ENCODE results near the gene SLC6A7.

SLC6A7 gene

GRCh38 chr5:150189728-150190502, at the start of gene SLC6A7:
SLC6A7 (plus strand) TSS chr5:150190062; CDS start chr5:150190328, 266 bp downstream.
- no peak for ATAC-seq
- Mint-ChIP-seq H3K4me3 (no peak within 1 kb of the TSS), H3K4me1 (no peaks in the 10 kb centered on the region), H3K27me3 (peaks cover 58% of the 10 kb centered on the region), H3K27ac (no peak within 1 kb of the TSS), H3K9me3 (no peaks in the 10 kb centered on the region)
- no peak for DNase-seq

- DNase-seq (no peak), ATAC-seq (no peak)
- no peak overlapping the region for H3K4me3 Mint-ChIP-seq
- no peaks in the 10 kb centered on the region for H3K27me3 Mint-ChIP-seq
- no peak overlapping the region for H3K27ac Mint-ChIP-seq
- no peaks in the 10 kb centered on the region for H3K9me3 Mint-ChIP-seq
- H3K4me1 Mint-ChIP-seq, result no peaks in the 10 kb centered on the region
Measured at GRCh38 chr5:150140830-150141229, 49.0 kb upstream of the SLC6A7 start.

- Mint-ChIP-seq H3K9me3 (no peaks in the 10 kb centered on the region), H3K4me1 (no peaks in the 10 kb centered on the region), H3K27ac (peak overlapping the region in 1 of 2 donors; percentile 10), H3K4me3 (no peak overlapping the region), H3K27me3 (no peaks in the 10 kb centered on the region)
- DNase-seq (no peak), ATAC-seq (no peak)
Measured at GRCh38 chr5:150141544-150142184, 48.2 kb upstream of the SLC6A7 start.

GRCh38 chr5:150142185-150142958, 47.5 kb upstream of the SLC6A7 start:
- DNase-seq (no peak), ATAC-seq (no peak)
- Mint-ChIP-seq H3K9me3 (no peaks in the 10 kb centered on the region), H3K27ac (no peak overlapping the region), H3K27me3 (no peaks in the 10 kb centered on the region), H3K4me3 (no peak overlapping the region), H3K4me1 (no peaks in the 10 kb centered on the region)

- Mint-ChIP-seq H3K27me3 (no peaks in the 10 kb centered on the region), H3K4me1 (no peaks in the 10 kb centered on the region), H3K27ac (peak overlapping the region in 1 of 2 donors; percentile 32), H3K9me3 (no peaks in the 10 kb centered on the region), H3K4me3 (no peak overlapping the region)
- ATAC-seq (no peak), DNase-seq (no peak)
Measured at GRCh38 chr5:150142959-150143349, 46.9 kb upstream of the SLC6A7 start.

GRCh38 chr5:150143350-150144245, 46.3 kb upstream of the SLC6A7 start:
- ATAC-seq, result no peak
- DNase-seq, result no peak
- no peaks in the 10 kb centered on the region for H3K9me3 Mint-ChIP-seq
- H3K4me1 Mint-ChIP-seq, result no peaks in the 10 kb centered on the region
- H3K27ac Mint-ChIP-seq, result no peak overlapping the region
- H3K27me3 Mint-ChIP-seq, result no peaks in the 10 kb centered on the region
- H3K4me3 Mint-ChIP-seq, result no peak overlapping the region

- no peak for ATAC-seq
- no peaks in the 10 kb centered on the region for H3K9me3 Mint-ChIP-seq
- H3K4me1 Mint-ChIP-seq, result no peaks in the 10 kb centered on the region
- peak overlapping the region in 1 of 2 donors; percentile 22 for H3K27ac Mint-ChIP-seq
- H3K27me3 Mint-ChIP-seq, result no peaks in the 10 kb centered on the region
- no peak for DNase-seq
- H3K4me3 Mint-ChIP-seq, result no peak overlapping the region
Measured at GRCh38 chr5:150144246-150144801, 45.5 kb upstream of the SLC6A7 start.

- DNase-seq (no peak), ATAC-seq (no peak)
- no peaks in the 10 kb centered on the region for H3K4me1 Mint-ChIP-seq
- no peaks in the 10 kb centered on the region for H3K9me3 Mint-ChIP-seq
- H3K4me3 Mint-ChIP-seq, result no peak overlapping the region
- H3K27me3 Mint-ChIP-seq, result no peaks in the 10 kb centered on the region
- H3K27ac Mint-ChIP-seq, result no peak overlapping the region
Measured at GRCh38 chr5:150144879-150145278, 45.0 kb upstream of the SLC6A7 start.

- no peak overlapping the region for H3K27ac Mint-ChIP-seq
- H3K4me1 Mint-ChIP-seq, result no peaks in the 10 kb centered on the region
- H3K9me3 Mint-ChIP-seq, result no peaks in the 10 kb centered on the region
- no peak for DNase-seq
- H3K27me3 Mint-ChIP-seq, result no peaks in the 10 kb centered on the region
- ATAC-seq, result no peak
- no peak overlapping the region for H3K4me3 Mint-ChIP-seq
Measured at GRCh38 chr5:150146235-150146634, 43.6 kb upstream of the SLC6A7 start.

- DNase-seq, result no peak
- Mint-ChIP-seq H3K27me3 (no peaks in the 10 kb centered on the region), H3K9me3 (no peaks in the 10 kb centered on the region), H3K4me1 (no peaks in the 10 kb centered on the region), H3K27ac (no peak overlapping the region), H3K4me3 (no peak overlapping the region)
- ATAC-seq, result peak; percentile 10
Measured at GRCh38 chr5:150146862-150147601, 42.8 kb upstream of the SLC6A7 start.

GRCh38 chr5:150147670-150148069, 42.2 kb upstream of the SLC6A7 start:
- no peak overlapping the region for H3K27ac Mint-ChIP-seq
- no peaks in the 10 kb centered on the region for H3K27me3 Mint-ChIP-seq
- H3K4me1 Mint-ChIP-seq, result no peaks in the 10 kb centered on the region
- no peak overlapping the region for H3K4me3 Mint-ChIP-seq
- no peaks in the 10 kb centered on the region for H3K9me3 Mint-ChIP-seq
- ATAC-seq (no peak), DNase-seq (no peak)

- no peaks in the 10 kb centered on the region for H3K9me3 Mint-ChIP-seq
Measured at GRCh38 chr5:150148117-150148927, 41.5 kb upstream of the SLC6A7 start.

GRCh38 chr5:150149618-150150017, 40.2 kb upstream of the SLC6A7 start:
- no peak for DNase-seq
- Mint-ChIP-seq H3K4me1 (peaks cover 5% of the 10 kb centered on the region), H3K27ac (no peak overlapping the region), H3K27me3 (peaks cover 13% of the 10 kb centered on the region), H3K4me3 (no peak overlapping the region), H3K9me3 (no peaks in the 10 kb centered on the region)
- ATAC-seq, result peak; percentile 38

More at GRCh38 chr5:150148117-150148927, 41.5 kb upstream of the SLC6A7 start:
- ATAC-seq (no peak), DNase-seq (no peak)
- Mint-ChIP-seq H3K27ac (no peak overlapping the region), H3K4me3 (no peak overlapping the region), H3K4me1 (no peaks in the 10 kb centered on the region), H3K27me3 (peaks cover under 1% of the 10 kb centered on the region)

Measured in stimulated activated naive CD8-positive, alpha-beta T cell treated with anti-CD3 and anti-CD28 coated beads, Interleukin-15, amount 100 ng/mL, for 72 hours (primary cell).